GM20000 (cell line): ENCODE data around the gene FUS.

Experiments
- DNase-seq: peaks from one replicate; pipeline ENCODE4 v3.0.0; 2012; ENCODE audit warnings: low spot score
- CTCF ChIP-seq: IDR thresholded peaks from 2 replicates; pipeline ENCODE4 v1.5.1; 2012; ENCODE audit warnings: mild to moderate bottlenecking, control low read depth; ENCODE audit errors: extremely low read depth, missing control alignments

The FUS gene

GRCh38 chr16:31184888-31185287 is 4.9 kb downstream of the FUS start:
- DNase-seq, result no peak
- TF ChIP-seq CTCF, result no peak

DNA sequence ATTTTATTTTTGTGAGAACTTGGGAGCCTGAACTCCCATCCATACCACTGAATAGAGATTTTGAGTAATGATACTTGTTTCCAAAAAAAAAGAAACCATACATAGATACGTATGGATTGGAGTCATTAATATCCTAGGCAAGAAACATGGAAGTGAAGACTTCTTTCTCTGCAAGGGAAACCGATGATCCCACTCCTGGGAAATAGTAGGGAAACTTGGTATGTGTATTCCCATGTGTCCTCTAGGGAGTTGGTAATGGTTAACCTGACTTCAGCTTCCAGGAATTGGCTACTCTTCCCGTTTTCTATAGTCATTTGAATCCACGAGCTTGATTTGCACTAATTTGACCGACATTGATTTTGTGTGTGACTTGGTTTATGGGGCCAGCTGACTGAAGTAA is 5.4 kb downstream of the FUS start:
- TF ChIP-seq CTCF, result no peak
- DNase-seq, result no peak

DNA sequence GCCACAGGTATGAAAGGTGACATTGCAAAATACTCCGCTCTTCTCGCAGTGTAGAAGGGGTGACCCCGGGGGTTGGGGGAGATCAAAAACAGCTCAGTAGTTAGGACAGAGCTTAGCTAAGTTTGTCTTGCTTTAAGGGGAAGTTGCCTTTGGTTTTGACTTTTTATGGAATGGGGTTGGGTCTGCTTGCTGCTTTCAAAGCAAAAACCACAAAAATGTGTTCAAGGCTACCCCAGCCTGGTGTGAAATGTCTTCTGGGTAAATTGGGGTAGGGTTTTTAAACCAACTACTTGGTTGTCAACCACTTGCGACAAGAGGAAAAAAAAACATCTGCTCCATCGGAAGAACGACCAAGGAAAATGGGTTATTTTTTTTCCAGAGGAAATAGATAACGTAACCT is 6.2 kb downstream of the FUS start:
- DNase-seq, result no peak
- TF ChIP-seq CTCF, result no peak

- no peak for TF ChIP-seq CTCF
- DNase-seq, result no peak
These were observed 7.2 kb downstream of the FUS start for GRCh38 chr16:31186930-31187807.

DNA sequence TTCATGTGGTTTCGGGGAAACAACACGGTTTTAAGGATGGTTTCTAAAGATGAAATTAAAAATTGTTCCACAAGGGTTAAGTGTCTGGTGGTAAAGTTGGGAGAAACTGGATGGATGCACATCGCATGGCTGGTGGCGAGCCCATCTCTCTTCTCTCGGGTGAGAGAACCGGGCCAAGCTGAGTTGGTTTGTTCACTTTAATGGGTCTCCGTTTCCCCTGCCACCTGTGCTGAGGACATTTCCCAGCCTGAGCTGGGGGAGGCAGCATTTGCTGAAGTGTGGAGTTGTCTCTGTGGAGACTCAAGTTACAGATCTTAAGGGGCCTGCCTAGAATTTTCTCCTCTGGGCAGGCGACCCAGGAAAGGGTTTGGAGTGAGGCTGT is 7.9 kb downstream of the FUS start:
- no peak for DNase-seq
- no peak for TF ChIP-seq CTCF

DNA sequence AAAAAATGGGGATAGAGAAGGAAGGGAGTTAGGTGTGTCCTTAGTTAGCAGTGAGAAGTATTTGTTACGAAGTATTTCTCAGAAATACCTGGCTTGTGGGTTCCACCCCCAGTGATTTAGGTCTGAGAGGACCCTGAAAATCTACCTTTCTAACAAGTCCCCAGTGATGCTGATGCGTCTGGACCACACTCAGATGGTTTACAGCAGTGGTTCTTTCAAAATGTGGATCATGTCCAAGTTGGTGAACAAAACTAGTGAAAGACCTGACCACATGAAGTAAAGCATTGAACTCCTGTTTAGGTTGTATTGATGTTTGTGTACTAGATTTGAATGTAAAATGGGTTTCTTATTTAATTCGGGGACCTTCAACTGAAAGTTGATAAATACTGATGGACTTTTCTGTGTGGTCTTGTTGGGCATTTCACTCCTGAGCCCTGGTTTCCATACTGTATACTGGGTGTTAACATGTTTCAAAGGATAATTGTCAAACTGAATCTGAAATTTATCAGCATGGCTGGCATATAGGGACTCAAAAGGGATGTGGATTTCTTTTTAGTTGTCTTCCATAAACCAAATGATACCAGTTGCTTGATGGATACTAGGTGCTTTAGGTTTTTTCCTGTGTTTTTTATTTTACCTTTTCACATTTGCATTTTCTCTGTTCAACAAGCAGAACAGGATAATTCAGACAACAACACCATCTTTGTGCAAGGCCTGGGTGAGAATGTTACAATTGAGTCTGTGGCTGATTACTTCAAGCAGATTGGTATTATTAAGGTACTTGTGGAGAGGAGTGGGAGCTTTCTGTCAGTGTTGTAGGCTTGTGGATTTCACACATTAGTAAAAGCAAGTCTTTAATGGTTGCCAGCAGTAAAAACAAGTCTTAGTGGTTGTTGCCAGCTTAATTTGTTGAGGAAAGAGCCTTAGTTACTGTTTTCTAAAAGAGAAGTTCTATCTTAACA is 8.8 kb downstream of the FUS start:
- TF ChIP-seq CTCF, result no peak
- no peak for DNase-seq

DNA sequence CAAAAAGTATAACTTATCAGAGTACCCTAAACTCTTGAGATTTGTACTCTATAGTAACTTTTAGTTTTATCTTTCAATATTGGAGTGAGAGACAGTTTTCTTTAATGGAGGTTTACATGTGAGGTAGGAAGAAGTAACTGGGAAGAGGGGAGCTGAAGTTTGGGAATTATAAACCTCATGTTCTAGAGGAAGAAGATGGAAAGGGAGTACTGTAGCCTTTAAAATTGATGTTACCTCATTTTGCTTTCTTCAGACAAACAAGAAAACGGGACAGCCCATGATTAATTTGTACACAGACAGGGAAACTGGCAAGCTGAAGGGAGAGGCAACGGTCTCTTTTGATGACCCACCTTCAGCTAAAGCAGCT is 9.5 kb downstream of the FUS start:
- no peak for TF ChIP-seq CTCF
- no peak for DNase-seq
